HEK293 (cell line): ENCODE data around the gene INTS1.

Experiments
- CTCF ChIP-seq: fragments of 450-650 bp; formaldehyde crosslinking; IDR thresholded peaks from 2 replicates; pipeline ENCODE4 v1.5.1; 2016; ENCODE audit warnings: missing biosample characterization, missing genetic modification characterization
- HOXD13 ChIP-seq: sonication (generic); formaldehyde crosslinking; IDR thresholded peaks from 2 replicates; pipeline ENCODE4 v1.8.0; 2022; ENCODE audit warnings: missing genetic modification reagents, borderline replicate concordance
- IKZF3 ChIP-seq: fragments of 450-650 bp; IDR thresholded peaks from 2 replicates; pipeline ENCODE4 v1.5.0; 2018; ENCODE audit warnings: missing biosample characterization, mild to moderate bottlenecking, missing genetic modification characterization, moderate library complexity
- KLF10 ChIP-seq: fragments of 450-650 bp; IDR thresholded peaks from 2 replicates; pipeline ENCODE4 v1.5.1; 2018; ENCODE audit warnings: missing biosample characterization, mild to moderate bottlenecking, missing genetic modification characterization
- OSR2 ChIP-seq: fragments of 450-650 bp; formaldehyde crosslinking; IDR thresholded peaks from 2 replicates; pipeline ENCODE4 v1.5.1; 2016; ENCODE audit warnings: missing biosample characterization, missing genetic modification characterization
- SCRT1 ChIP-seq: fragments of 450-650 bp; formaldehyde crosslinking; IDR thresholded peaks from 2 replicates; pipeline ENCODE4 v1.5.1; 2016; ENCODE audit warnings: missing biosample characterization, missing genetic modification characterization, borderline replicate concordance
- SETDB1 ChIP-seq: IDR thresholded peaks from one replicate; pipeline ENCODE4 v1.6.1; 2017; ENCODE audit warnings: mild to moderate bottlenecking, low read length, moderate library complexity, mixed read lengths; ENCODE audit not compliant: insufficient read length
- ZBTB1 ChIP-seq: fragments of 450-650 bp; formaldehyde crosslinking; IDR thresholded peaks from 2 replicates; pipeline ENCODE4 v1.5.1; 2016; ENCODE audit warnings: missing biosample characterization, missing genetic modification characterization
- ZBTB21 ChIP-seq: fragments of 450-650 bp; formaldehyde crosslinking; IDR thresholded peaks from 2 replicates; pipeline ENCODE4 v1.5.1; 2017; ENCODE audit warnings: missing biosample characterization, missing genetic modification characterization
- ZBTB48 ChIP-seq: fragments of 450-650 bp; formaldehyde crosslinking; IDR thresholded peaks from 2 replicates; pipeline ENCODE4 v1.5.1; 2016; ENCODE audit warnings: missing biosample characterization, missing genetic modification characterization
- ZBTB7A ChIP-seq: fragments of 450-650 bp; formaldehyde crosslinking; IDR thresholded peaks from 2 replicates; pipeline ENCODE4 v1.5.1; 2016; ENCODE audit warnings: low read depth, missing biosample characterization, missing genetic modification characterization
- ZBTB8A ChIP-seq: fragments of 450-650 bp; formaldehyde crosslinking; IDR thresholded peaks from 2 replicates; pipeline ENCODE4 v1.5.1; 2016; ENCODE audit warnings: missing biosample characterization, missing genetic modification characterization
- ZNF140 ChIP-seq: fragments of 450-650 bp; formaldehyde crosslinking; IDR thresholded peaks from 2 replicates; pipeline ENCODE4 v1.5.1; 2016; ENCODE audit warnings: missing biosample characterization, missing genetic modification characterization
- ZNF16 ChIP-seq: fragments of 450-650 bp; formaldehyde crosslinking; IDR thresholded peaks from 2 replicates; pipeline ENCODE4 v1.5.1; 2016; ENCODE audit warnings: low read depth, missing biosample characterization, missing genetic modification characterization
- ZNF174 ChIP-seq: fragments of 450-650 bp; formaldehyde crosslinking; IDR thresholded peaks from 2 replicates; pipeline ENCODE4 v1.5.0; 2017; ENCODE audit warnings: missing biosample characterization, mild to moderate bottlenecking, missing genetic modification characterization
- ZNF202 ChIP-seq: fragments of 450-650 bp; formaldehyde crosslinking; IDR thresholded peaks from 2 replicates; pipeline ENCODE4 v1.5.1; 2016; ENCODE audit warnings: missing biosample characterization, missing genetic modification characterization, borderline replicate concordance
- ZNF280D ChIP-seq: fragments of 450-650 bp; formaldehyde crosslinking; IDR thresholded peaks from 2 replicates; pipeline ENCODE4 v1.5.1; 2016; ENCODE audit warnings: missing biosample characterization, missing genetic modification characterization
- ZNF324 ChIP-seq: fragments of 450-650 bp; formaldehyde crosslinking; IDR thresholded peaks from 2 replicates; pipeline ENCODE4 v1.5.1; 2016; ENCODE audit warnings: missing biosample characterization, missing genetic modification characterization
- ZNF354C ChIP-seq: fragments of 450-650 bp; formaldehyde crosslinking; IDR thresholded peaks from 2 replicates; pipeline ENCODE4 v1.5.1; 2016; ENCODE audit warnings: missing biosample characterization, missing genetic modification characterization, low read depth, borderline replicate concordance
- ZNF423 ChIP-seq: fragments of 450-650 bp; formaldehyde crosslinking; IDR thresholded peaks from 2 replicates; pipeline ENCODE4 v1.5.1; 2016; ENCODE audit warnings: missing biosample characterization, missing genetic modification characterization
- ZNF585B ChIP-seq: fragments of 450-650 bp; formaldehyde crosslinking; IDR thresholded peaks from 2 replicates; pipeline ENCODE4 v1.5.1; 2016; ENCODE audit warnings: missing biosample characterization, missing genetic modification characterization
- ZNF626 ChIP-seq: fragments of 450-650 bp; sonication (Bioruptor Pico); formaldehyde crosslinking; IDR thresholded peaks from 2 replicates; pipeline ENCODE4 v1.5.1; 2018; ENCODE audit warnings: missing biosample characterization, missing genetic modification characterization, inconsistent platforms
- ZNF660 ChIP-seq: fragments of 450-650 bp; IDR thresholded peaks from 2 replicates; pipeline ENCODE4 v1.5.1; 2018; ENCODE audit warnings: missing biosample characterization, mild to moderate bottlenecking, missing genetic modification characterization
- ZNF677 ChIP-seq: fragments of 450-650 bp; IDR thresholded peaks from 2 replicates; pipeline ENCODE4 v1.5.0; 2018; ENCODE audit warnings: missing biosample characterization, mild to moderate bottlenecking, missing genetic modification characterization, moderate library complexity
- ZNF701 ChIP-seq: fragments of 450-650 bp; formaldehyde crosslinking; IDR thresholded peaks from 2 replicates; pipeline ENCODE4 v1.5.1; 2016; ENCODE audit warnings: missing biosample characterization, missing genetic modification characterization
- ZNF768 ChIP-seq: fragments of 450-650 bp; formaldehyde crosslinking; IDR thresholded peaks from 2 replicates; pipeline ENCODE4 v1.5.1; 2018; ENCODE audit warnings: missing biosample characterization, mild to moderate bottlenecking, missing genetic modification characterization
- TF ChIP-seq, protein P1 (sequence below): fragments of 450-650 bp; formaldehyde crosslinking; IDR thresholded peaks from 2 replicates; pipeline ENCODE4 v1.5.1; 2017; ENCODE audit warnings: missing biosample characterization, missing genetic modification characterization
- TF ChIP-seq, protein P2 (sequence below): fragments of 450-650 bp; formaldehyde crosslinking; IDR thresholded peaks from 2 replicates; pipeline ENCODE4 v1.5.1; 2016; ENCODE audit warnings: missing biosample characterization, missing genetic modification characterization
- TF ChIP-seq, protein P3 (sequence below): fragments of 450-650 bp; formaldehyde crosslinking; IDR thresholded peaks from 2 replicates; pipeline ENCODE4 v1.5.1; 2017; ENCODE audit warnings: missing biosample characterization, missing genetic modification characterization

INTS1 gene

DNA sequence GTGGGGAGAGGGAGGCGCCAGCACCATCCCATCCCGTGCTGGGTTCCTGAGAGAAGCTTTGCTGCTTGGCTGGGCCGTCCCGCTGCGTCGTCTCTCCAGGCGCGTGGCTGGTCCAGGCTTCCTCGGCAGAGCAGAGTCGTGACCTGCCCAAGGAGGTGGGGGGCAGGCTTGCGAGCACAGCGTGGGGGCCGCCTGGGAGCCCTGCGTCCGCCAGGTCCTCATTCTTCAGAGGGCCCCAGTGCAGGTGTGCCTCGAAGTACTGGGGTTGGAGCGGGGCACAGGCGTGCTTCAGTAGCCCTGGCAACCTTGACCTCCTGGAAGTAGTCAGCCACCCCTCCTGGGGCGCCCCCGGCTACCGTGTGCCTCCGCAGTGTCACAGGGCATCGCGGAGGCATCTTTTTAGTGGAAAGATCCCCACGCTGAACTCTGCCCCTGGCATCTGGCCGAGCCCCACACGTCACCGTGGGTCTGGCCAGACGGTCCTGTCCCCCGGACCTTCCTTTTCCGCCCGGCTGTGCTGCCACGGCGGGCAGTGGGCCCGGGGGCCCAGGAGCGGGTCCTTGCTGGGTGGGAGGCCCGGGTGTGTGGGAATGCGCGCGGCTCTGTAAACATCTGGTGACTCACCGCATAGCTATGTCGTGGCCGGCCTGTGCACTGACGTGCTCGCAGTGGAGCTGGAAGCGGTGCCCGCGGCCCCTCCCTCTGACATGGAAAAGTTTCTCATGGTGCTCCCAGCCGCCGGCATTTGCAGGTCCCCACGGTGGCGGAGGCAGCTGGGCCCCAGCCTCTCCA is 32.8 kb upstream of the INTS1 start (continued):
- TF ChIP-seq ZBTB21 (tag by site-specific recombination), result peak; percentile 65; the same call in 1 of the 2 replicates
- no peak for TF ChIP-seq SETDB1
- TF ChIP-seq ZNF423 (tag by site-specific recombination), result no peak
- TF ChIP-seq ZBTB7A (tag by site-specific recombination), result no peak
- TF ChIP-seq ZBTB1 (tag by site-specific recombination), result no peak
- TF ChIP-seq, protein P1, sequence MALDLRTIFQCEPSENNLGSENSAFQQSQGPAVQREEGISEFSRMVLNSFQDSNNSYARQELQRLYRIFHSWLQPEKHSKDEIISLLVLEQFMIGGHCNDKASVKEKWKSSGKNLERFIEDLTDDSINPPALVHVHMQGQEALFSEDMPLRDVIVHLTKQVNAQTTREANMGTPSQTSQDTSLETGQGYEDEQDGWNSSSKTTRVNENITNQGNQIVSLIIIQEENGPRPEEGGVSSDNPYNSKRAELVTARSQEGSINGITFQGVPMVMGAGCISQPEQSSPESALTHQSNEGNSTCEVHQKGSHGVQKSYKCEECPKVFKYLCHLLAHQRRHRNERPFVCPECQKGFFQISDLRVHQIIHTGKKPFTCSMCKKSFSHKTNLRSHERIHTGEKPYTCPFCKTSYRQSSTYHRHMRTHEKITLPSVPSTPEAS, result no peak
- TF ChIP-seq, protein P2, sequence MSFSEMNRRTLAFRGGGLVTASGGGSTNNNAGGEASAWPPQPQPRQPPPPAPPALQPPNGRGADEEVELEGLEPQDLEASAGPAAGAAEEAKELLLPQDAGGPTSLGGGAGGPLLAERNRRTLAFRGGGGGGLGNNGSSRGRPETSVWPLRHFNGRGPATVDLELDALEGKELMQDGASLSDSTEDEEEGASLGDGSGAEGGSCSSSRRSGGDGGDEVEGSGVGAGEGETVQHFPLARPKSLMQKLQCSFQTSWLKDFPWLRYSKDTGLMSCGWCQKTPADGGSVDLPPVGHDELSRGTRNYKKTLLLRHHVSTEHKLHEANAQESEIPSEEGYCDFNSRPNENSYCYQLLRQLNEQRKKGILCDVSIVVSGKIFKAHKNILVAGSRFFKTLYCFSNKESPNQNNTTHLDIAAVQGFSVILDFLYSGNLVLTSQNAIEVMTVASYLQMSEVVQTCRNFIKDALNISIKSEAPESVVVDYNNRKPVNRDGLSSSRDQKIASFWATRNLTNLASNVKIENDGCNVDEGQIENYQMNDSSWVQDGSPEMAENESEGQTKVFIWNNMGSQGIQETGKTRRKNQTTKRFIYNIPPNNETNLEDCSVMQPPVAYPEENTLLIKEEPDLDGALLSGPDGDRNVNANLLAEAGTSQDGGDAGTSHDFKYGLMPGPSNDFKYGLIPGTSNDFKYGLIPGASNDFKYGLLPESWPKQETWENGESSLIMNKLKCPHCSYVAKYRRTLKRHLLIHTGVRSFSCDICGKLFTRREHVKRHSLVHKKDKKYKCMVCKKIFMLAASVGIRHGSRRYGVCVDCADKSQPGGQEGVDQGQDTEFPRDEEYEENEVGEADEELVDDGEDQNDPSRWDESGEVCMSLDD (tag by site-specific recombination), result no peak
- peak; percentile 57; the same call in 1 of the 2 replicates for TF ChIP-seq ZNF324
- TF ChIP-seq ZNF677 (tag by site-specific recombination), result no peak
- TF ChIP-seq, protein P3, sequence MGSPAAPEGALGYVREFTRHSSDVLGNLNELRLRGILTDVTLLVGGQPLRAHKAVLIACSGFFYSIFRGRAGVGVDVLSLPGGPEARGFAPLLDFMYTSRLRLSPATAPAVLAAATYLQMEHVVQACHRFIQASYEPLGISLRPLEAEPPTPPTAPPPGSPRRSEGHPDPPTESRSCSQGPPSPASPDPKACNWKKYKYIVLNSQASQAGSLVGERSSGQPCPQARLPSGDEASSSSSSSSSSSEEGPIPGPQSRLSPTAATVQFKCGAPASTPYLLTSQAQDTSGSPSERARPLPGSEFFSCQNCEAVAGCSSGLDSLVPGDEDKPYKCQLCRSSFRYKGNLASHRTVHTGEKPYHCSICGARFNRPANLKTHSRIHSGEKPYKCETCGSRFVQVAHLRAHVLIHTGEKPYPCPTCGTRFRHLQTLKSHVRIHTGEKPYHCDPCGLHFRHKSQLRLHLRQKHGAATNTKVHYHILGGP, result no peak
- no peak for TF ChIP-seq ZNF768 (tag by site-specific recombination)
- no peak for TF ChIP-seq SCRT1 (tag by site-specific recombination)
- TF ChIP-seq OSR2, result peak; percentile 90
- peak; percentile 89 for TF ChIP-seq KLF10 (tag by site-specific recombination)
- TF ChIP-seq IKZF3 (tag by site-specific recombination), result peak; percentile 81
- TF ChIP-seq ZNF701 (tag by site-specific recombination), result no peak
- no peak for TF ChIP-seq ZNF140 (tag by site-specific recombination)
- TF ChIP-seq ZNF280D, result no peak
- peak; percentile 72; the same call in 1 of the 2 replicates for TF ChIP-seq ZNF660 (tag by site-specific recombination)
- no peak for TF ChIP-seq HOXD13
- no peak for TF ChIP-seq ZNF16 (tag by site-specific recombination)
- no peak for TF ChIP-seq ZNF585B (tag by site-specific recombination)
- 0 out of 2 replicates have a peak, but pooled peaks have one; percentile 18 for TF ChIP-seq ZBTB8A (tag by site-specific recombination)
- no peak for TF ChIP-seq ZNF354C (tag by site-specific recombination)
- TF ChIP-seq ZNF626, result no peak
- TF ChIP-seq CTCF (tag by site-specific recombination), result no peak
- TF ChIP-seq ZBTB48 (tag by site-specific recombination), result no peak
- no peak for TF ChIP-seq ZNF174 (tag by site-specific recombination)
- no peak for TF ChIP-seq ZNF202
